Astrocyte (in vitro differentiated cells and primary cell): ENCODE data around the gene ITGA3.

Source experiments
- EZH2 ChIP-seq: IDR thresholded peaks from 2 replicates; pipeline ENCODE4 v1.6.1; 2012; ENCODE audit warnings: mild to moderate bottlenecking, low read length, inconsistent platforms; ENCODE audit not compliant: insufficient read depth
- TF ChIP-seq, protein P1 (sequence below): IDR thresholded peaks from 2 replicates; pipeline ENCODE4 v1.5.1; 2011; ENCODE audit warnings: low read depth, mild to moderate bottlenecking, inconsistent platforms, low read length, moderate library complexity; ENCODE audit not compliant: insufficient read depth

DNA sequence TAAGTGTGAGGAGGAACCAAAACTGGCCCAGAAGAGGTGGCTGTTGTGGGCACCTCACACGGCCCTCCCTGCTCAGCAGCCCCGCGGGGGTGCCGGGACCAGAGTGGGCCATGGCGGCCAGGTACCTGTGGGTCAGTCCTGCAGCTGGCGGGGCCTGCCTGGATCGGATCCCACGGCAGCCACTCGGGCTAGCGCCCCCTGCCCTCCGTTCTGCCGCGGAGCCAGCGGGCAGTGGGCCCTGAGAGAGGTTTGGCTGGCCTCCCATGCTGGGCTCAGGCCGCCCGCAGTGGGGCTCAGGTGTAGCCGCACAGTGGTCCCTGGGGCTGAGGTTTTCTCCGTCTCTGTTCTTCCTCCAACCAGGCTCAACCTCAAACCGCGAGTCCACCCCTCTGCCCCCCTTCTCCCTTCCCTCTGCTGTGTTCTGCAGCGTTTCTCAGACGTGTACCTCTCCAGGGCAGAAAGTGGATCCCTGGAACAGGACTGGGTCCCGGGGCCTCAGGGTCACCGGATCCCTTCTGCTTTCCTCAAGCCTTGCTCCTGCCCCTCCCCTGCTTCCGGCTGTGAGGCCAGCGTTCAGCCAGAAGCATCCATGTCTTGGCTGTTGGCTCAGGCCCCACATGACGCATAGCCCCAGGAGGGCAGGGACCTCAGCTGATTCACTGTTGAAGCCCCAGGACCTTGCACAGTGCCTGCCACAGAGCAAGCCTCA, 28.6 kb upstream of the ITGA3 start:
- TF ChIP-seq, protein P1, sequence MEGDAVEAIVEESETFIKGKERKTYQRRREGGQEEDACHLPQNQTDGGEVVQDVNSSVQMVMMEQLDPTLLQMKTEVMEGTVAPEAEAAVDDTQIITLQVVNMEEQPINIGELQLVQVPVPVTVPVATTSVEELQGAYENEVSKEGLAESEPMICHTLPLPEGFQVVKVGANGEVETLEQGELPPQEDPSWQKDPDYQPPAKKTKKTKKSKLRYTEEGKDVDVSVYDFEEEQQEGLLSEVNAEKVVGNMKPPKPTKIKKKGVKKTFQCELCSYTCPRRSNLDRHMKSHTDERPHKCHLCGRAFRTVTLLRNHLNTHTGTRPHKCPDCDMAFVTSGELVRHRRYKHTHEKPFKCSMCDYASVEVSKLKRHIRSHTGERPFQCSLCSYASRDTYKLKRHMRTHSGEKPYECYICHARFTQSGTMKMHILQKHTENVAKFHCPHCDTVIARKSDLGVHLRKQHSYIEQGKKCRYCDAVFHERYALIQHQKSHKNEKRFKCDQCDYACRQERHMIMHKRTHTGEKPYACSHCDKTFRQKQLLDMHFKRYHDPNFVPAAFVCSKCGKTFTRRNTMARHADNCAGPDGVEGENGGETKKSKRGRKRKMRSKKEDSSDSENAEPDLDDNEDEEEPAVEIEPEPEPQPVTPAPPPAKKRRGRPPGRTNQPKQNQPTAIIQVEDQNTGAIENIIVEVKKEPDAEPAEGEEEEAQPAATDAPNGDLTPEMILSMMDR, result no peak
- TF ChIP-seq EZH2, result no peak
